ENCODE data around the gene AP3D1. TPM values are rescaled to one million over a fixed set of nuclear protein-coding genes. Genes with fewer than 3 reads are reported as not detected.

The AP3D1 gene
- total and polyA plus RNA-seq, 7 experiments from 2014 or later: 12.3 to 106 (median 78.3) TPM

DNA sequence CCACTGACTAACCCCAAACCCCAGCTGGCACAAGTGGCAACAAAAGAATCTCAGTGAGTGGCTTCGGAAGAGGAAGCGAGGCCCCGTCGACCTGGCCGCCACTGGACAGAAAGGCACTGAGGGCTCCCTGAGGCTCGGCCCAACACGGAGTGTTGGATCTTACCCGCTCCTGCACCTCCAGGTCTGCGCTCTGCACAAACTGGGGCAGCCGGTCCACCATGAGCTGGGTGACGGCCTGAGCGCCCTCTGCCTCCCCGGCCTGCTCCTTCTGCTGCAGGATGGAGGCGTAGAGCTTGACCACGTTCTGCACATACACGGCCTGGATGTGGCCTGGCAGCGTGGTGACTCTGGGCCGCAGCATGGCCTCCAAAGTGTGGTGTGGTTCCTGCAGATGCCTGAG lies 32.9 kb downstream of the AP3D1 start:
- intact Hi-C loops (cut with micrococcal nuclease): no loop called here
- Histone ChIP-seq H3K4me3 (ENCODE audit: low read length) (no peak overlapping the region), H3K27me3 (ENCODE audit: control insufficient read depth in 2 of 2, insufficient read depth in 2 of 2, low read length in 2 of 2) (no peaks in the 10 kb centered on the region), H3K27ac (ENCODE audit: low read depth, low read length) (no peak overlapping the region), H3K4me1 (ENCODE audit: control insufficient read depth in 2 of 2, insufficient read depth in 2 of 2, low read length in 2 of 2) (no peaks in the 10 kb centered on the region), H3K9me3 (ENCODE audit: control insufficient read depth in 2 of 3, low read length in 3 of 3) (no peaks in the 10 kb centered on the region), H3K36me3 (ENCODE audit: control insufficient read depth in 2 of 3, insufficient read depth in 3 of 3, low read length in 3 of 3) (peaks cover 0 to 97% (median 17%) of the 10 kb centered on the region in 3 experiments)
- H3K27ac Mint-ChIP-seq: no peak overlapping the region
- peaks cover 9 to 36% (median 9%) of the 10 kb centered on the region in 5 donors for H3K36me3 Mint-ChIP-seq
- POLR2A ChIA-PET: no interaction called here
- ATAC-seq (no peak), DNase-seq (no peak)
- H3K4me3 Mint-ChIP-seq: no peak overlapping the region
- H3K4me1 Mint-ChIP-seq: peaks cover 0 to 5% (median 0%) of the 10 kb centered on the region in 7 donors
- CTCF ChIA-PET: no interaction called here
- no peaks in the 10 kb centered on the region for H3K9me3 Mint-ChIP-seq
- no peaks in the 10 kb centered on the region for H3K27me3 Mint-ChIP-seq

DNA sequence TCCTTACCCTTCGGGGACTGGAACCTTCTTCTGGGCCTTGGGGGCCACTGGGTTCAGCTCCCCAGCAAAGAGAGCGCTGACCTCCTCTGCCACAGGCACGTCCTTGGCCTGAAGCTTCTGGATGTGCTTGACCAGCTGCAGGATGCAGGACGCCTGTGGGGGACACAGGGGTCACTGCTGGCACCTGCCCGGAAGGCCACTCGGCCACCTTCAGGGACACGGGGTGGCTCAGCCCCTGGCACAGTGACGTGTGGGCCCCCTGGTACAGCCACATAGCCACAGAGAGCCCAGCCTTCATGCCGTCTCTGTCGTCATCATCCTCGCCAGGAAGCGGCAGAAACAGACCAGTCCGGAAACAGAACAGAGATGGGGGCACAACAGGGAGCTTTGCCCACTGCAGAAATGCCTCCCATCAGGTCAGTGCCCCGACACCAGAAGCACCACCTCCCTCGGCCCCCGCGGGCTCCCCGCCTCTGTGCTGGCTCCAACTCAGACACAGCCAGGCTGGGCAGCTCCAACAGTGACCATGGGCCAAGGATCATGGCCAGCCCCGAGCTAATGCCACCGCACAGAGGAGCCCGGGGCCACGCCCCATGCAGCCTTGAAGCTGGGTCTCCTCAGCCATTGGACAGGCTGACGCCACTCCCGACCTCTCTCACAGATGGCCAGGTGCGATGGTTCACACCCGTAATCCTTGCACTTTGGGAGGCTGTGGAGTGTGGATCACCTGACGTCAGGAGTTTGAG lies 34.0 kb downstream of the AP3D1 start:
- H3K4me3 ChIP-seq (ENCODE audit: low read length): no peak overlapping the region
- ATAC-seq (no peak), DNase-seq (no peak)
- POLR2A ChIA-PET: no interaction called here
- H3K27ac ChIP-seq (ENCODE audit: low read depth, low read length): no peak overlapping the region
- H3K4me3 Mint-ChIP-seq: no peak overlapping the region
- H3K36me3 ChIP-seq (ENCODE audit: control insufficient read depth in 2 of 3, insufficient read depth in 3 of 3, low read length in 3 of 3): peaks cover 0 to 95% (median 14%) of the 10 kb centered on the region in 3 experiments
- H3K27me3 Mint-ChIP-seq: no peaks in the 10 kb centered on the region
- intact Hi-C loops (cut with micrococcal nuclease): no loop called here
- peaks cover 0 to 7% (median 0%) of the 10 kb centered on the region in 7 donors for H3K4me1 Mint-ChIP-seq
- no peaks in the 10 kb centered on the region for H3K27me3 ChIP-seq (ENCODE audit: control insufficient read depth in 2 of 2, insufficient read depth in 2 of 2, low read length in 2 of 2)
- CTCF ChIA-PET: interaction anchor here (0.7 kb wide), 1 partner anchor 201 kb away, joined by 3 read pairs; no protein-coding TSS in a partner anchor
- no peak overlapping the region for H3K27ac Mint-ChIP-seq
- H3K9me3 ChIP-seq (ENCODE audit: control insufficient read depth in 2 of 3, low read length in 3 of 3): no peaks in the 10 kb centered on the region
- no peaks in the 10 kb centered on the region for H3K9me3 Mint-ChIP-seq
- H3K4me1 ChIP-seq (ENCODE audit: control insufficient read depth in 2 of 2, insufficient read depth in 2 of 2, low read length in 2 of 2): peaks cover 0 to 6% of the 10 kb centered on the region in 2 donors
- peaks cover 7 to 38% (median 9%) of the 10 kb centered on the region in 5 donors for H3K36me3 Mint-ChIP-seq

DNA sequence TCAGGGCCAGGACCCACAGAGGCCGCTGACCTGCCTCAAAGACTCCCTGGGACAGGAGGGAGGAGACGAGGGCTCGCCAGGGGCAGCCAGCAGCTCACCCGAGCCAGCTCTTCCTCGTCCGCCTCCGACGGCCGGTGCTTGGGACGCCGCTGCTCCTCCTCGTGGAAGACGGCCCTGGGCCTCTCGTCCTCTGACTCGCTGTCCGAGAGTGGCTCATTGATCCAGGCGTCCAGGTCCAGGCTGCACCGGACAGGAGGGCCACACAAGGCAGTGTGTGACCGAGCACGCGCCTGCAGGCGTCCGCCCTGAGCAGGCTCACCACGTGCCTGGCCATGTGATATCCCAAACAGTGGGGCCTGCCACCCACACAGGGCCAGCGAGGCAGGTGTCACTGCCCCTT lies 34.9 kb downstream of the AP3D1 start:
- POLR2A ChIA-PET: no interaction called here
- H3K36me3 Mint-ChIP-seq: peaks cover 9 to 38% (median 9%) of the 10 kb centered on the region in 5 donors

DNA sequence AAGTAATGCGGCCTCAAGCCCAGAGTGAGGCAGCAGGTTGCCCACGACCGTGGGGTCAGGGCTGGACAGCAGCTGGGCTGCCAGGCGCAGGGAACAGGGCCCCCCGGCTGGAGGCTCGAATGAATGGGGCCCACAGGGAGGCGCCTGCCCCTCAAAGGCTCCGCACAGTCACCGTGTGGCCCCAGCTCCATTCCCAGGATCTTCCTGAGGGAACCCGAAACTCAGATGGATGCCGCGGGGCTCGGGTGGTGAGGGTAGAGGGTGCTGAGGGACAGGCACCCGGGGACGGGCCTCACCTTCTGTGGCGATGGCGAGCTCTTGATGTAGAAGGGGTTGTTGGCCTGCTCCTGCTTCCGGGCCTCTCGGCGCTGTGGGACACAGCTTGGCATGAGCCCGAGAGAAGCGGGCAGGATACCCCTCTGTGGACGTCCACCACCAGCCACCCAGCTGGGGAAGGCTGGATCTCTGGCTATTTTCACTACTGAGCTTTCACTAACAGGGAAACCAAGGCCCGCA lies 35.4 kb downstream of the AP3D1 start:
- peaks cover 0 to 95% (median 13%) of the 10 kb centered on the region in 3 experiments for H3K36me3 ChIP-seq (ENCODE audit: control insufficient read depth in 2 of 3, insufficient read depth in 3 of 3, low read length in 3 of 3)
- no peaks in the 10 kb centered on the region for H3K27me3 Mint-ChIP-seq
- H3K36me3 Mint-ChIP-seq: peaks cover 9 to 32% (median 9%) of the 10 kb centered on the region in 5 donors
- ATAC-seq: no peak
- no peak overlapping the region for H3K27ac Mint-ChIP-seq
- no peaks in the 10 kb centered on the region for H3K27me3 ChIP-seq (ENCODE audit: control insufficient read depth in 2 of 2, insufficient read depth in 2 of 2, low read length in 2 of 2)
- no peak for DNase-seq
- H3K27ac ChIP-seq (ENCODE audit: low read depth, low read length): no peak overlapping the region
- no peaks in the 10 kb centered on the region for H3K9me3 Mint-ChIP-seq
- H3K9me3 ChIP-seq (ENCODE audit: control insufficient read depth in 2 of 3, low read length in 3 of 3): no peaks in the 10 kb centered on the region
- intact Hi-C loops (cut with micrococcal nuclease): no loop called here
- H3K4me1 Mint-ChIP-seq: peaks cover 0 to 10% (median 0%) of the 10 kb centered on the region in 7 donors
- H3K4me1 ChIP-seq (ENCODE audit: control insufficient read depth in 2 of 2, insufficient read depth in 2 of 2, low read length in 2 of 2): peaks cover 0 to 12% of the 10 kb centered on the region in 2 donors
- no peak overlapping the region for H3K4me3 ChIP-seq (ENCODE audit: low read length)
- no peak overlapping the region for H3K4me3 Mint-ChIP-seq
- POLR2A ChIA-PET: no interaction called here
- CTCF ChIA-PET: no interaction called here

More for the DNA sequence above, 34.9 kb downstream of the AP3D1 start:
- Mint-ChIP-seq H3K27ac (no peak overlapping the region), H3K4me1 (peaks cover 0 to 10% (median 0%) of the 10 kb centered on the region in 7 donors), H3K4me3 (no peak overlapping the region), H3K27me3 (no peaks in the 10 kb centered on the region), H3K9me3 (no peaks in the 10 kb centered on the region)
- Histone ChIP-seq H3K9me3 (ENCODE audit: control insufficient read depth in 2 of 3, low read length in 3 of 3) (no peaks in the 10 kb centered on the region), H3K4me1 (ENCODE audit: control insufficient read depth in 2 of 2, insufficient read depth in 2 of 2, low read length in 2 of 2) (peaks cover 0 to 12% of the 10 kb centered on the region in 2 donors), H3K36me3 (ENCODE audit: control insufficient read depth in 2 of 3, insufficient read depth in 3 of 3, low read length in 3 of 3) (peaks cover 0 to 95% (median 14%) of the 10 kb centered on the region in 3 experiments), H3K4me3 (ENCODE audit: low read length) (no peak overlapping the region), H3K27me3 (ENCODE audit: control insufficient read depth in 2 of 2, insufficient read depth in 2 of 2, low read length in 2 of 2) (no peaks in the 10 kb centered on the region), H3K27ac (ENCODE audit: low read depth, low read length) (no peak overlapping the region)
- CTCF ChIA-PET: no interaction called here
- intact Hi-C loops (cut with micrococcal nuclease): no loop called here
- DNase-seq (no peak), ATAC-seq (no peak)

DNA sequence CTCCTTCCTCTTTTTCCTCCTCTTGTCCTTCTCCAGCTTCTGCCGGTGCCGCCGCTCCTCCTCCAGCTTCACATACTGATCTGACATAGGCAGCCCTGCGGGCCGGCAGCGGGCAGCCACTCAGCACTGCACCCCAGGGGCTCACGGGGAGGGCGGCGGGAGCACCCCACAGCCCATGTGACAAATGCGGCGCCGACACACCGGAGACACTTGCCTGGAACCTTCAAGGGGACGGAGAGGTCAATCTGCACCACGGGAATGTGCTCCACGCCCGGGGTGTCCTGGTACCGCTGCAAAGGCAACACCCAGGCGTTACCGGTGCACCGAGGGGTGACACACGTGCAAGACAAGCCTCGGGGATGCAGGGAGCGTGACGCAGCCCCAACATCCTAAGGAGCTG lies 36.0 kb downstream of the AP3D1 start:
- Histone ChIP-seq H3K4me3 (ENCODE audit: low read length) (no peak overlapping the region), H3K27ac (ENCODE audit: low read depth, low read length) (no peak overlapping the region), H3K9me3 (ENCODE audit: control insufficient read depth in 2 of 3, low read length in 3 of 3) (no peaks in the 10 kb centered on the region), H3K36me3 (ENCODE audit: control insufficient read depth in 2 of 3, insufficient read depth in 3 of 3, low read length in 3 of 3) (peaks cover 0 to 95% (median 14%) of the 10 kb centered on the region in 3 experiments), H3K4me1 (ENCODE audit: control insufficient read depth in 2 of 2, insufficient read depth in 2 of 2, low read length in 2 of 2) (peaks cover 0 to 12% of the 10 kb centered on the region in 2 donors), H3K27me3 (ENCODE audit: control insufficient read depth in 2 of 2, insufficient read depth in 2 of 2, low read length in 2 of 2) (no peaks in the 10 kb centered on the region)
- Mint-ChIP-seq H3K4me3 (no peak overlapping the region), H3K27me3 (no peaks in the 10 kb centered on the region), H3K27ac (no peak overlapping the region), H3K9me3 (no peaks in the 10 kb centered on the region), H3K36me3 (peaks cover 9 to 32% (median 9%) of the 10 kb centered on the region in 5 donors), H3K4me1 (peaks cover 0 to 10% (median 0%) of the 10 kb centered on the region in 7 donors)
- POLR2A ChIA-PET: no interaction called here
- no peak for ATAC-seq
- no peak for DNase-seq
- CTCF ChIA-PET: no interaction called here
- intact Hi-C loops (cut with micrococcal nuclease): no loop called here

DNA sequence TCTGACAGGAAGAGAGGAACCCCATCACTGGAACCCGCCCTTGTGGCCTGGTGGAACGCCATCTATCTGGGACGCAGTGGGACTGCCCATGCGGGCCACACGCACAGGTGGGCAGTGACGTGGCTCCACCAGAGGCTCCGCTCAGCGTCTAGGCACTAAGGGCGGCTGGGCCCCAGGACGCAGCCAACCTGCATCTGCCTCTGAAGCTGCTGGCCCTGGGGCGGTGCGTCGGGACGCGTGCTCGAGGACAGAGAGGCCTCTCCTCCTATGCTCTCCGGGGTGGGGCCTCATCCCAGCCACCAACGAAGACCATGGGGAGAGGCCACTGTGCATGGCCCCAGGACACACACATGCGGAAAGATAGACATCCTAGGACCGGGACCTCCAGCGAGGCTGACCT lies 36.5 kb downstream of the AP3D1 start:
- no peaks in the 10 kb centered on the region for H3K27me3 ChIP-seq (ENCODE audit: control insufficient read depth in 2 of 2, insufficient read depth in 2 of 2, low read length in 2 of 2)
- no peaks in the 10 kb centered on the region for H3K9me3 ChIP-seq (ENCODE audit: control insufficient read depth in 2 of 3, low read length in 3 of 3)
- H3K36me3 ChIP-seq (ENCODE audit: control insufficient read depth in 2 of 3, insufficient read depth in 3 of 3, low read length in 3 of 3): peaks cover 0 to 95% (median 14%) of the 10 kb centered on the region in 3 experiments
- ChIA-PET CTCF (no interaction called here), POLR2A (no interaction called here)
- ATAC-seq: no peak
- Mint-ChIP-seq H3K27ac (no peak overlapping the region), H3K36me3 (peaks cover 9 to 32% (median 9%) of the 10 kb centered on the region in 5 donors), H3K4me3 (no peak overlapping the region), H3K4me1 (peaks cover 0 to 10% (median 0%) of the 10 kb centered on the region in 7 donors), H3K9me3 (no peaks in the 10 kb centered on the region), H3K27me3 (no peaks in the 10 kb centered on the region)
- no peak for DNase-seq
- intact Hi-C loops (cut with micrococcal nuclease): no loop called here
- H3K4me3 ChIP-seq (ENCODE audit: low read length): no peak overlapping the region
- H3K27ac ChIP-seq (ENCODE audit: low read depth, low read length): no peak overlapping the region
- peaks cover 0 to 12% of the 10 kb centered on the region in 2 donors for H3K4me1 ChIP-seq (ENCODE audit: control insufficient read depth in 2 of 2, insufficient read depth in 2 of 2, low read length in 2 of 2)
